Stomach (tissue), 9 donors: ENCODE results near the gene MRPL49. TPM values are rescaled to one million over a fixed set of nuclear protein-coding genes. Genes with fewer than 3 reads are reported as not detected.
A peak's percentile ranks its signal among the peaks of the same experiment; 100 is the strongest.
"Not testable (repeated sequence)": the region's sequence is repeated elsewhere in the genome, so short reads cannot be mapped to it uniquely, and the experiment has no call there.

Experiments used
- DNase-seq, 2 donors: peaks; one replicate each; pipeline versions ENCODE4 v3.0.0 to v3.0.0-alpha.2; 2013 to 2019
- H3K27ac ChIP-seq, 5 donors: fragments of 200-600 bp in 4 of 5; sonication (generic) in 4 of 5; one replicate each; pipeline ENCODE4 v1.5.1; 2013 to 2019; ENCODE audit warnings: mild to moderate bottlenecking in 1 of 5, moderate library complexity in 1 of 5
- H3K27me3 ChIP-seq, 3 donors: fragments of 200-600 bp; sonication (generic); one replicate each; pipeline ENCODE4 v1.5.1; 2017 to 2019; ENCODE audit warnings: mixed run types in 1 of 3
- H3K36me3 ChIP-seq, 4 donors: fragments of 200-600 bp; sonication (generic); 1 replicate in 3 of 4; 2 replicates in 1 of 4; pipeline ENCODE4 v1.5.1; 2016 to 2019
- H3K4me1 ChIP-seq, 4 donors: fragments of 200-600 bp; sonication (generic); one replicate each; pipeline ENCODE4 v1.5.1; 2016 to 2019
- H3K4me3 ChIP-seq, 4 donors: fragments of 200-600 bp; sonication (generic) in 3 of 4; one replicate each; pipeline ENCODE4 v1.5.1; 2016 to 2019; ENCODE audit warnings: mild to moderate bottlenecking in 1 of 4
- H3K9me3 ChIP-seq, 4 donors: fragments of 200-600 bp; sonication (generic); one replicate each; pipeline ENCODE4 v1.5.1; 2016 to 2019
- EP300 ChIP-seq: sonication (generic); formaldehyde crosslinking; IDR thresholded peaks from one replicate; pipeline ENCODE4 v1.6.1; 2017; ENCODE audit warnings: antibody characterized with exemption
- POLR2A ChIP-seq, 4 donors: fragments of 450-650 bp; IDR thresholded peaks; one replicate each; pipeline ENCODE4 v1.6.1; 2016; ENCODE audit warnings: antibody characterized with exemption in 4 of 4, control low read depth in 2 of 4, mild to moderate bottlenecking in 1 of 4, moderate library complexity in 1 of 4
- POLR2AphosphoS5 ChIP-seq, 3 donors: sonication (generic); formaldehyde crosslinking; IDR thresholded peaks; one replicate each; pipeline ENCODE4 v1.6.1; 2016; ENCODE audit warnings: antibody characterized with exemption in 3 of 3
- WGBS, 5 donors: extraction: QIAGEN DNeasy Blood & Tissue Kit in 3 of 5; methylation state at CpG; one replicate each; pipeline versions ENCODE4 v1.1.5 to v1.1.7; 2013 to 2018; 5-methylcytosine and 5-hydroxymethylcytosine counted together
- intact Hi-C: fragments of 100-400 bp; cut with DNase I; formaldehyde crosslinking; loops from one replicate; pipeline ENCODE4 v1.15.1; 2023; ENCODE audit warnings: low total_unique reads
- polyA plus RNA-seq, 3 donors: library from polyadenylated mRNA; stranded (reverse); fragments of 200-250 nt; gene quantifications; one replicate each; pipeline ENCODE4 v1.2.3, GENCODE V29; 2013
- total RNA-seq, 5 donors: library from RNA; depleted of rRNA; stranded (reverse); fragments of >200 nt; gene quantifications; one replicate each; pipeline versions ENCODE4 v1.1.0 to v1.2.3, GENCODE V29; 2014 to 2016
- TF ChIP-seq, protein P1 (sequence below), 7 experiments: fragments of 450-650 bp in 4 of 7; fragments of 200-600 bp in 3 of 7; sonication (generic) in 3 of 7; IDR thresholded peaks; one replicate each; pipeline ENCODE4 v1.5.1; 2016 to 2019; ENCODE audit warnings: antibody characterized with exemption in 7 of 7, control low read depth in 2 of 7, mild to moderate bottlenecking in 1 of 7
- donor health status: healthy with polysubstance abuse.
- donor health status: Bipolar disorder and iron deficiency.
- donor health status: healthy.

MRPL49 gene
- total and polyA plus RNA-seq, 8 donors, result 22.8 to 75.9 (median 37.8) TPM

DNA sequence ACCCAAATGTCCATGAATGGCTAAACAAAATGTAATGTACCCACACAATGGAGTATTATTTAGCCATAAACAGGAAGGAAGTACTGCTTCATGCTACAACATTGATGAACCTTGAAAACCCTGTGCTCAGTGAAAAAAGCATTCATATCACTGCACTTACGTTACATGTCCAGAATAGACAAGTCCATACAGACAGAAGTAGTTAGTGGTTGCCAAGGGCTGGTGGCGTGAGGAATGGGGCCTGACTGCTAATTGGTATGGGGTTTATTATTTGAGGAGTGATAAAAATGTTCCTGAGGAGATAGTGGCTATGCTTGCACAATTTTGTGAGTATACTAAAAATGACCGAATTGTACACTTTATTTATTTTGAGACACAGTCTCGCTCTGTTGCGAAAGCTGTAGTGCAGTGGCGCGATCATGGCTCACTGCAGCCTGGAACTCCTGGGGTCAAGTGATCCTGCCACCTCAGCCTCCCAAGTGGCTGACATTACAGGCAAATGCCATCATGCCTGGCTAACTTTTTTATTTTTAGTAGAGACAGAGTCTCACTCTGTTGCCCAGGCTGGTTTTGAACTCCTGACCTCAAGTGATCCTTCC, 19.9 kb downstream of the MRPL49 start:
- Histone ChIP-seq H3K4me3 (no peak overlapping the region), H3K36me3 (no peaks in the 10 kb centered on the region), H3K27ac (no peak overlapping the region), H3K27me3 (no peaks in the 10 kb centered on the region), H3K9me3 (no peaks in the 10 kb centered on the region), H3K4me1 (no peaks in the 10 kb centered on the region)
- no peak for DNase-seq
- intact Hi-C loops, result no loop called here
- TF ChIP-seq POLR2A (IDR thresholded peaks at IDR 0.05) (no peak), EP300 (no peak), POLR2AphosphoS5 (IDR thresholded peaks at IDR 0.05) (no peak)
- TF ChIP-seq, protein P1, sequence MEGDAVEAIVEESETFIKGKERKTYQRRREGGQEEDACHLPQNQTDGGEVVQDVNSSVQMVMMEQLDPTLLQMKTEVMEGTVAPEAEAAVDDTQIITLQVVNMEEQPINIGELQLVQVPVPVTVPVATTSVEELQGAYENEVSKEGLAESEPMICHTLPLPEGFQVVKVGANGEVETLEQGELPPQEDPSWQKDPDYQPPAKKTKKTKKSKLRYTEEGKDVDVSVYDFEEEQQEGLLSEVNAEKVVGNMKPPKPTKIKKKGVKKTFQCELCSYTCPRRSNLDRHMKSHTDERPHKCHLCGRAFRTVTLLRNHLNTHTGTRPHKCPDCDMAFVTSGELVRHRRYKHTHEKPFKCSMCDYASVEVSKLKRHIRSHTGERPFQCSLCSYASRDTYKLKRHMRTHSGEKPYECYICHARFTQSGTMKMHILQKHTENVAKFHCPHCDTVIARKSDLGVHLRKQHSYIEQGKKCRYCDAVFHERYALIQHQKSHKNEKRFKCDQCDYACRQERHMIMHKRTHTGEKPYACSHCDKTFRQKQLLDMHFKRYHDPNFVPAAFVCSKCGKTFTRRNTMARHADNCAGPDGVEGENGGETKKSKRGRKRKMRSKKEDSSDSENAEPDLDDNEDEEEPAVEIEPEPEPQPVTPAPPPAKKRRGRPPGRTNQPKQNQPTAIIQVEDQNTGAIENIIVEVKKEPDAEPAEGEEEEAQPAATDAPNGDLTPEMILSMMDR (IDR thresholded peaks at IDR 0.05), result no peak
- 69 to 82% (median 74%) methylated on average over 7 of the region's 7 CpGs for WGBS, 5 donors

DNA sequence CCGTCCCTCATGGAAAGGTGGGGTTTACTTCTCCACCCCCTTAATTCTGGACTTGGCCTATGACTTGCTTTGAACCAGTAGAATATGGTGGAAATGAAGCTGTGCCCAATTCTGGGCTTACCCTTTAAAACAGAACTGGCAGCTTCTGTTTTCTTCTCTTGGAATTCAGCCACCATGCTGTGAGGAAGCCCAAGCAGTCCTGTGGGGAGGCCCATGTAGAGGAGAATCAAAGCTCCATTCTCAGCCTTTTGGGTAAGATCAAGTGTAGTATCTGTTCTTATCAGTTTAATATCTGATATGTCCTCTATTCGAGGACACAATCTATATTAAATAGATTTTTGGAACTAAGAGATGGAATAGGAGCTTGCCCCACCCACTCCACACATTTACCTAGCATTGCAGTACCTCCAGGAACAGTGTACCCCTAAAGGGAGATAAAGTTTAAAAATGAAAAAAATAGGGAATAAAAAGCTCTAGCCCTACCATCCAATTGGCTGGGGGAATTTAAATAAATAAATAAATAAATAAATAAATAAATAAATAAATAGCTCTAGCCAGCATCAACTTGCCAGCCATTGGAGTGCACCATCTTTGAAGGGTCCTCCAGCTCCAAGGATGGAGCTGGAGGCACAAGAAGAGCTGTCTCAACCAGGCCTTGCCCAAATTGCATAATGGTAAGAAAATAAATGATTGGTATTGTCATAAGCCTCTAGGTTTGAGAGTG, 25.4 kb downstream of the MRPL49 start:
- intact Hi-C loops, result no loop called here

DNA sequence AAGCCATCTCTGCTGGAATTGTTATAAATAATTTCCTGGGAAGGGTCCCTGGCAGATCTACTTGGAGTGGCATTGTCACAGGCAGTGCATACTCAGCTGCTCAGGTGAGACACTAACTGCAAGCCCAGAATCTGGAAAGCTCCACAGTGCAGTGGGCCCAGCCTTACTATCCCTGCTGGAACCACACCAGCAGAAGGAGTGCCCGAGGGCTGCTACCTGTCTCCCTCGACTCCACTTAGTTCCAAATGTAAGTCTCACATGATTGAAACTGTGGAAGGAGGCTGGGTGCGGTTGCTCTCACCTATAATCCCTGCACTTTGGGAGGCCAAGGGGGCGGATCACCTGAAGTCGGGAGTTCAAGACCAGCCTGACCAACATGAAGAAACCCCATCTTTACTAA, 26.5 kb downstream of the MRPL49 start:
- WGBS, 5 donors, result 77 to 94% (median 84%) methylated on average over 3 to 5 of the region's 5 CpGs
- intact Hi-C loops, result no loop called here

More for the DNA sequence above, 25.4 kb downstream of the MRPL49 start:
- DNase-seq, result no peak
- Histone ChIP-seq H3K4me1 (peaks cover 9 to 21% (median 10%) of the 10 kb centered on the region in 4 donors), H3K36me3 (no peaks in the 10 kb centered on the region), H3K27ac (no peak overlapping the region), H3K9me3 (peaks cover 0 to 4% (median 1%) of the 10 kb centered on the region in 4 donors), H3K27me3 (no peaks in the 10 kb centered on the region), H3K4me3 (no peak overlapping the region)
- TF ChIP-seq EP300, result no peak
- TF ChIP-seq POLR2A (IDR thresholded peaks at IDR 0.05), result no peak
- TF ChIP-seq, protein P1 (IDR thresholded peaks at IDR 0.05), result no peak
- TF ChIP-seq POLR2AphosphoS5 (IDR thresholded peaks at IDR 0.05), result no peak
- 70 to 87% (median 76%) methylated on average over 2 of the region's 2 CpGs for WGBS, 5 donors

DNA sequence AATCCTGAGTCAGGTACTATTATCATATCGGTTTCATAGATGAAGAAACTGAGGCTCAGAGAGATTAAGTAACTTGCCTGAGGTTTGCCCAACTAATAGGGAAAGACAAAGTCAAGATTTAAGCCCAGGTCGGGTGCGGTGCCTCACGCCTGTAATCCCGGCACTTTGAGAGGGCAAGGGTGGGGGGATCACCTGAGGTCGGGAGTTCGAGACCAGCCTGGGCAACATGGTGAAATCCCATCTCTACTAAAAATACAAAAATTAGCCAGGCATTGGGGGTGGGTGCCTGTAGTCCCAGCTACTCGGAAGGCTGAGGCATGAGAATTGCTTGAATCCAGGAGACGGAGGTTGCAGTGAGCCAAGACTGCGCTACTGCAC, 28.0 kb downstream of the MRPL49 start:
- H3K27me3 ChIP-seq, intact Hi-C loops, DNase-seq, H3K4me3 ChIP-seq, H3K9me3 ChIP-seq, H3K36me3 ChIP-seq: not testable (repeated sequence)
- peaks cover 9 to 21% (median 10%) of the 10 kb centered on the region in 4 donors for H3K4me1 ChIP-seq
- peak overlapping the region in 4 of 5 donors; percentile 32 to 65 (median 58) for H3K27ac ChIP-seq
- WGBS, 5 donors, result 73 to 93% (median 81%) methylated on average over 10 of the region's 10 CpGs

More for the DNA sequence above, 26.5 kb downstream of the MRPL49 start:
- TF ChIP-seq POLR2A (IDR thresholded peaks at IDR 0.05) (no peak), EP300 (no peak), POLR2AphosphoS5 (IDR thresholded peaks at IDR 0.05) (no peak)
- TF ChIP-seq, protein P1 (IDR thresholded peaks at IDR 0.05), result no peak
- no peak for DNase-seq
- no peak overlapping the region for H3K27ac ChIP-seq
- H3K4me3 ChIP-seq, result no peak overlapping the region
- peaks cover 0 to 4% (median 1%) of the 10 kb centered on the region in 4 donors for H3K9me3 ChIP-seq
- no peaks in the 10 kb centered on the region for H3K27me3 ChIP-seq
- H3K36me3 ChIP-seq, result no peaks in the 10 kb centered on the region
- peaks cover 9 to 21% (median 10%) of the 10 kb centered on the region in 4 donors for H3K4me1 ChIP-seq
